HG03108 (cell line): ENCODE data around the gene ACSS1.

Experiments
- ATAC-seq: cut with Tn5 transposase; IDR thresholded peaks from one replicate; pipeline ENCODE4 v1.9.1; 2021; ENCODE audit warnings: moderate library complexity; ENCODE audit not compliant: unreplicated experiment

Gene ACSS1

DNA sequence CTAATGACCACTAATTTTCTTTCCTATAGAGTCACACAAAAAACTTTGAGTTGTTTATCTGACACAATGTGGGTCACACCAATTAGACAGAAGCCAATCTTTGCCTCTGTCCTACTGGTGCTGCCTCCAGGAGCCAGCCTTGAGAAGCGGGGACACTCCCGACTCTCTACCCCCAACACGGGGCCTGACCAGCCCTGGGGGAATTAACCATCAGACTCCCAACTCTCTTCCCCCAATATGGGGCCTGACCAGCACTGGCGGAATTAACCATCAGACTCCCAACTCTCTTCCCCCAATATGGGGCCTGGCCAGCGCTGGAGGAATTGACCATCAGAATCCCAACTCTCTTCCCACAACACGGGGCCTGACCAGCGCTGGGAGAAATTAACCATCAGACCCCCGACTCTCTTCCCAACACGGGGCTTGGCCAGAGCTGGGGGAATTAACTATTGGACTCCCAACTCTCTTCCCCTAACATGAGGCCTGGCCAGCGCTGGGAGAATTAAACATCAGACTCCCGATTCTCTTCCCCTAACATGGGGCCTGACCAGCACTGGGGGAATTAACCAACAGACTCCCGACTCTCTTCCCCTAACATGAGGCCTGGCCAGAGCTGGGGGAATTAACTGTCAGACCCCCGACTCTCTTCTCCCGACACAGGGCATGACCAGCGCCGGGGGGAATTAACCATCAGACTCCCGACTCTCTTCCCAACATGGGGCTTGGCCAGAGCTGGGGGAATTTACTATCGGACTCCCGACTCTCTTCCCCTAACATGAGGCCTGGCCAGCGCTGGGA is 96.4 kb downstream of the ACSS1 start:
- no peak for ATAC-seq

- ATAC-seq, result no peak
These were observed 97.1 kb downstream of the ACSS1 start for GRCh38 chr20:24960861-24961260.

DNA sequence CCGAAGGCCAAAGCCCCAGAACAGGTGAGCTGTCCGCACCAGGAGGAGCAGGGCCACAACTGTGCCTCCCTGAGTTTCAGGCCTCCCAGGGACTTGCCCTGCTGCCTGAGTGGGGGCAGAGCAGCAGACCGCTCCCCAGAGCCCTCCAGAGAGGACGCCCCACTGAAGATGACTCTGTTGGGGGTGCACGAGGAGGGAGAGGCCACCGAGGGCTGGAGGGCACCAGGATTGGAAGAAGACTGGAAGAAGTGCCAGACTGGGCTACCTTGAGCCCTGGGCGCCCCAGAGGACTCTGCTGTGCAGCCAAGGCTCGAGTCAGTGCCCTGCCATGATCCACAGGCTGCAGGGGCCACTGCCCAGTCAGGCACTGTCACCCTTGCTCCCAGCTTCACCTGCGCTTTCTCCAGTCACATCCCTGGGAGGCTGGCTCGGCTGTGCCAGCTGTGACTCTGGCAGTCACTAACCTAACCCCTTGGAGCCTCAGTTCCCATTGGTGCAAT is 97.6 kb downstream of the ACSS1 start:
- no peak for ATAC-seq

DNA sequence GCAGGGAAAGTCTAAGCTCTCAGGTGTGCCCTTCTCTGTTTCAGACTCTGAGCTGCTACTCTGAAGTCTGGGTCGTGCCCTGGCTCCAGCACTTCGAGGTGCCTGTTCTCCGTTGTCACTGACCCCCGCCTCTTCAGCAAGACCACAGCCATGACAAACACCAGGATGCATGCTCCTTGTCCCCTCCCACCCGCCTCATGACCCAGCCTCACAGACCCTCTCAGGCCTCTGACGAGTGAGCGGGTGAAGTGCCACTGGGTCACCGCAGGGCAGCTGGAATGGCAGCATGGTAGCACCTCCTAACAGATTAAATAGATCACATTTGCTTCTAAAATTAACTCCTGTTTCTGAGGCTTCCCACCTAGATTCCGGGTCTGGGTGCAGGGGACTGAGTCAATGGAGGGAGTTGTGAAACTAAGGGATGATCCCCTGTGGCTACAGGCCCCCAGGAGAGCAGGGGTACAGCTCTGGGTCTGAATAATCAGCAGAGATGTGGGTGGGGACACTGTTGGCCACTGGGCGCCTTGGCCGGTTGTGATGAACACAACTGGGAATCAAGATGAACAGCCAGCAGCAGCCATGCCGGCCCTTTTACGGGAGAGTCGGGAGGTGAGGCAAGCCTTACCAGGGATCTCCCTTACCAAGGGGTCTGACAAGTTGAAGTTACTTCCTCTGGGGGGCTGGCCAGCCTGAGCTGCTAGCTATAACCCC is 98.2 kb downstream of the ACSS1 start:
- ATAC-seq, result no peak

GRCh38 chr20:24958506-24959385 is 99.2 kb downstream of the ACSS1 start:
- no peak for ATAC-seq

DNA sequence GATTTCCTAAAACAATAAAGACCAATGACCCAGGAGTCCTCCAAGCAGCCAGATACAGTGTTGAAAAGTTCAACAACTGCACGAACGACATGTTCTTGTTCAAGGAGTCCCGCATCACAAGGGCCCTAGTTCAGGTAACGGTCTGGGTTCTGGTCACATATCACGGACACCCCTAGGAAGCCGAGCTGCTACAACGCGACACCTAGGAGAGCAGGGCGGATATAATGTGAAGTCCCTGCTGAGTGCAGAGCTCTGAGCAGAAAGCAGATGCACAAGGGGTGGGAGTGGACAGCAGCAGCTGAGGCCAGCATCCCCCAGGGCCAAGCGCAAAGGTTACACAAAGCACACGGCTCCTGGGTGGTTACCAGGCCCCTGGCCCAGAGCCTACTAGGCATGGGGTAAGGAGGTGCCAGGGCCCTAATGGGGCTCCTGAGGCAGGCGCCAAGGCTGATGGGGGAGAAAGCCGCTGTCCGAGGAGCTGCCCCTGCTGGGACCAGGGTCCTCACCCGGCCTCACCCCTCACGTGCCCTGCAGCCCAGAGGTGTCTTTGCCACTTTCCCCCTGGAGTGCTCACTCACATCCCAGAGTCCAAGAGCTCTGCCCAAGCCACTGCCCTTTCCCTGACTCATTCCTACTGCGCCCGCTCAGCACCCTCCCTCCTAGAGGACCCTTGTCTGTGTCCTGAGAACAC is 100.5 kb downstream of the ACSS1 start:
- ATAC-seq, result no peak
